Thoracic aorta (tissue), 2 donors: Measurements from ENCODE around the gene PUSL1. TPM values are rescaled to one million over a fixed set of nuclear protein-coding genes. Genes with fewer than 3 reads are reported as not detected.

ENCODE experiments used
- ATAC-seq: fragments of 150-250 bp; one replicate; pipeline ENCODE4 v1.8.0; 2017; ENCODE audit warnings: low read depth; ENCODE audit not compliant: insufficient number of reproducible peaks, low FRiP score
- DNase-seq: peaks from one replicate; pipeline ENCODE4 v3.0.0-alpha.2; 2020; ENCODE audit warnings: low spot score
- H3K27ac ChIP-seq, 2 donors: fragments of 200-600 bp; sonication (generic); 1 replicate in 1 of 2; 2 replicates in 1 of 2; pipeline ENCODE4 v1.5.1; 2016; ENCODE audit warnings: mild to moderate bottlenecking in 2 of 2, moderate library complexity in 2 of 2
- H3K27me3 ChIP-seq: fragments of 200-600 bp; sonication (generic); replicated peaks from 2 replicates; pipeline ENCODE4 v1.6.0; 2016; ENCODE audit warnings: mild to moderate bottlenecking; ENCODE audit not compliant: insufficient read depth
- H3K36me3 ChIP-seq: fragments of 200-600 bp; sonication (generic); one replicate; pipeline ENCODE4 v1.5.1; 2016
- H3K4me1 ChIP-seq, 2 donors: fragments of 200-600 bp; sonication (generic); 1 replicate in 1 of 2; 2 replicates in 1 of 2; pipeline versions ENCODE4 v1.5.1 to v1.6.0; 2016; ENCODE audit warnings: low read depth in 2 of 2, mild to moderate bottlenecking in 1 of 2; ENCODE audit not compliant: control insufficient read depth in 1 of 2
- H3K4me3 ChIP-seq: fragments of 200-600 bp; sonication (generic); 2 replicates; pipeline ENCODE4 v1.5.1; 2016; ENCODE audit warnings: mild to moderate bottlenecking
- H3K9me3 ChIP-seq: fragments of 200-600 bp; sonication (generic); 2 replicates; pipeline ENCODE4 v1.5.1; 2016
- total RNA-seq, 2 donors: library from RNA; depleted of rRNA; stranded (reverse); fragments of >200 nt; gene quantifications; one replicate each; pipeline versions ENCODE4 v1.1.0 to v1.2.3, GENCODE V29; 2016
- TF ChIP-seq, protein P1 (sequence below): fragments of 200-600 bp; sonication (generic); IDR thresholded peaks from one replicate; pipeline ENCODE4 v1.5.1; 2019; ENCODE audit warnings: antibody characterized with exemption

Gene PUSL1
- total RNA-seq, 2 donors from 2014 or later: 22.1 to 22.6 TPM

DNA sequence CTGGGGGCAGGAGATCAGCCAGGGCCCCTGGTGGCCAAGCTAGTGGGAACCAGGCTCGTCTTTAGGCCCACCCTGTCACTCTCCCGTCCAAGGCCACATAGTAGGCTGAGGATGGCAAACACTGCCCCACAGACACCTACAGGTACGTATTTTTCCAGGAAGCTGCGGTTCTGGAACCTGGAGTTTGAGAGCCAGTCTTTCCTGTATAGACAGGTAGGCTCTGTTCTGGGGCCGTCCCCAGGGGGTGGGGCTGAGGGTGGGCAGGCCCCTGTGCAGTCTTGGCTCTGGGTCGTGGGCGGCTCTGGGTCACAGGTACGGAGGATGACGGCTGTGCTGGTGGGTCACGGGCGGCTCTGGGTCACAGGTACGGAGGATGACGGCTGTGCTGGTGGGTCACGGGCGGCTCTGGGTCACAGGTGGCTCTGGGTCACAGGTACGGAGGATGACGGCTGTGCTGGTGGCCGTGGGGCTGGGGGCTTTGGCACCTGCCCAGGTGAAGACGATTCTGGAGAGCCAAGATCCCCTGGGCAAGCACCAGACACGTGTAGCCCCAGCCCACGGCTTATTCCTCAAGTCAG, 2.2 kb downstream of the PUSL1 start:
- Histone ChIP-seq H3K27ac (no peak overlapping the region), H3K4me3 (no peak overlapping the region), H3K27me3 (no peaks in the 10 kb centered on the region), H3K36me3 (peaks cover 37% of the 10 kb centered on the region), H3K9me3 (no peaks in the 10 kb centered on the region), H3K4me1 (peaks cover 16 to 30% of the 10 kb centered on the region in 2 donors)
- DNase-seq (no peak), ATAC-seq (no peak)
- TF ChIP-seq, protein P1, sequence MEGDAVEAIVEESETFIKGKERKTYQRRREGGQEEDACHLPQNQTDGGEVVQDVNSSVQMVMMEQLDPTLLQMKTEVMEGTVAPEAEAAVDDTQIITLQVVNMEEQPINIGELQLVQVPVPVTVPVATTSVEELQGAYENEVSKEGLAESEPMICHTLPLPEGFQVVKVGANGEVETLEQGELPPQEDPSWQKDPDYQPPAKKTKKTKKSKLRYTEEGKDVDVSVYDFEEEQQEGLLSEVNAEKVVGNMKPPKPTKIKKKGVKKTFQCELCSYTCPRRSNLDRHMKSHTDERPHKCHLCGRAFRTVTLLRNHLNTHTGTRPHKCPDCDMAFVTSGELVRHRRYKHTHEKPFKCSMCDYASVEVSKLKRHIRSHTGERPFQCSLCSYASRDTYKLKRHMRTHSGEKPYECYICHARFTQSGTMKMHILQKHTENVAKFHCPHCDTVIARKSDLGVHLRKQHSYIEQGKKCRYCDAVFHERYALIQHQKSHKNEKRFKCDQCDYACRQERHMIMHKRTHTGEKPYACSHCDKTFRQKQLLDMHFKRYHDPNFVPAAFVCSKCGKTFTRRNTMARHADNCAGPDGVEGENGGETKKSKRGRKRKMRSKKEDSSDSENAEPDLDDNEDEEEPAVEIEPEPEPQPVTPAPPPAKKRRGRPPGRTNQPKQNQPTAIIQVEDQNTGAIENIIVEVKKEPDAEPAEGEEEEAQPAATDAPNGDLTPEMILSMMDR: no peak

DNA sequence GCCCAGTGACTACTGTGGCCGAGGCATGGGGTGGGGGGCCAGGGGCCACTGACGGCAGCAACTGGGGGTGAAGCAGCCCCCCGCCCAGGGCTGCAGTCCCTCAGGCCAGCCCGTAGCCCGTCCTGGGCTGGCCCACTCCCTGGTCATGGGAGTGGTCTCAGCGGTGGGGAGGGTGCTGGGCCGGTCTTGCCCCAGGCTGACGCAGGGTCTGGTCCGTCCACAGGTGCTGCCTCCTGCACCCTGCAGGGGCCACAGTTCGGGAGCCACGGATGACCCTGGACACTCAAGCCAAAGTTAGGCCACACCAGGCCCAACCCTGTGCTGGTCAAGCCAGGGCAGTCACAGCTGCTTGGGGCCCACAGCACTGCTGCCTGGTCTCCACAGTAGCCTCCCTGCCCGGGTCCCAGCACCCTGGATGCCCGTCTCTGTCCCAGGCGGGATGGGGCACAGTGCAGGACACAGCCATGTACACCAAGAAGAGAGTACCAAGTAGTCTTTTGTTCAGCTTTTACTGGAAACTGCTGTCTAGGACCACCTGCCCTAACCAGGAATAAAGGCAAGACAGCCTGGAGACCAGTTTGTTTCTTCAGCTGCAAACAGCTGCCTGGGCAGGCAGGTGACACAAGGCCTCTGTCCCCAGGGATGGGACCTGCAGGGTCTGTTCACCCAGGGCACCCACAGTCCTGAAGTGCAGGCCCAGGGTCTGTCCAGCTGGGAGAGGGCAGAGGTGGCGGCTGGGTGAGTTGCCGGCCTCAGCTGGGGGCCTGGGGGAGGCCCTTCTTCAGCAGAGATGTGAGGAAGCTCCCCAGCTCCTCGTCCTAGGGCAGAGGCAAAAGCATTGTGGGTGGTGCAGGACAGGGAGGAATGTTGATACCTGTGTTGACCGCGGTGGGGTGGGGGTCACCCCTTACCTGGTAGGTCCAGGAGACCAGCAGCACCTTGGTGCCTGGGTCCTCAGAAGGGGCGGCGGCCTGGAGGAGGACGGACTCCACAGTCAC, 3.0 kb downstream of the PUSL1 start:
- Histone ChIP-seq H3K36me3 (peaks cover 37% of the 10 kb centered on the region), H3K4me3 (no peak overlapping the region), H3K27ac (no peak overlapping the region), H3K9me3 (no peaks in the 10 kb centered on the region), H3K4me1 (peaks cover 8 to 22% of the 10 kb centered on the region in 2 donors), H3K27me3 (no peaks in the 10 kb centered on the region)
- TF ChIP-seq, protein P1: no peak
- no peak for DNase-seq
- no peak for ATAC-seq

DNA sequence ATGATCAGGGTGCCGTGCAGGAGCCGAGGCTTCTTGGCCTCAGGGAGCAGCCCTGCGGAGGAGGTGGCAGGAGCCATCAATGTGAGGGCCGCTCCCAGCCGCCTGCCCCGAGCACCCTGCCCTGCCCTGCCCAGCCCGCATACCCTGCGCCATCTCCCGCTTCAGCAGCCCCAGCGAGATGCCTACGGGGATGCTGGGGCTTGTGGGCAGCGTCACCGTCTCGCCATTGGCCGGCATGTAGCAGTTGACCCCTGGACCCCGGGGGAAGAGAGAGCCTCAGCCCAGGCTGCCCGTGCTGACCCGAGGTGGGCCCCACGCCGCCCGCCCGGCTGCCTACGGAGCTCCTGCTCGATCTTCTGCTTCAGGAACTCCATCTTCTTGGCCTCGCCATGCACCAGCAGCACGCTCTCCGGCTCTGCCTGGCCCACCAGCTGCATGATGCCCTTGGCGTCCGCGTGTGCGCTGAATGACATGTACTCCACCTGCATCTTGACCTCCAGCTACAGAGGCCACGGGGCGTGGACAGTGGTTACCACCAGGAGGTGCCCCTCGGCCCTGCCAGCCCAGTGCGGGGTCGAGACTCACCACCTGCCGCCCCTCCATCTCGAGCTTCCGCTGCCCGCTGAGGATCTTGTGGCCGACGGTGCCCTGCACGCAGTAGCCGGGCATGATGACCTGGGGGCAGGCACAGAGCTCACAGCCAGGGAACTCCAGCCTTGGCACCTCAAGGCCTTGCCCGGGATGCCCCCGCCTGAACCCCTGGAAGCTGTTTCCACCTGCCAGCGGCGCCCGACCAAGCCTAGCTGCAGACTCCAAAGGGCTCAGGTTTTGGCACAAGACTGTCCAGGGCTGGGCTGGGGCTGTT, 4.3 kb downstream of the PUSL1 start:
- H3K4me3 ChIP-seq: no peak overlapping the region
- no peaks in the 10 kb centered on the region for H3K9me3 ChIP-seq
- no peaks in the 10 kb centered on the region for H3K27me3 ChIP-seq
- H3K36me3 ChIP-seq: peaks cover 37% of the 10 kb centered on the region
- TF ChIP-seq, protein P1: no peak
- DNase-seq (no peak), ATAC-seq (no peak)
- H3K27ac ChIP-seq: no peak overlapping the region
- peaks cover 2 to 18% of the 10 kb centered on the region in 2 donors for H3K4me1 ChIP-seq

DNA sequence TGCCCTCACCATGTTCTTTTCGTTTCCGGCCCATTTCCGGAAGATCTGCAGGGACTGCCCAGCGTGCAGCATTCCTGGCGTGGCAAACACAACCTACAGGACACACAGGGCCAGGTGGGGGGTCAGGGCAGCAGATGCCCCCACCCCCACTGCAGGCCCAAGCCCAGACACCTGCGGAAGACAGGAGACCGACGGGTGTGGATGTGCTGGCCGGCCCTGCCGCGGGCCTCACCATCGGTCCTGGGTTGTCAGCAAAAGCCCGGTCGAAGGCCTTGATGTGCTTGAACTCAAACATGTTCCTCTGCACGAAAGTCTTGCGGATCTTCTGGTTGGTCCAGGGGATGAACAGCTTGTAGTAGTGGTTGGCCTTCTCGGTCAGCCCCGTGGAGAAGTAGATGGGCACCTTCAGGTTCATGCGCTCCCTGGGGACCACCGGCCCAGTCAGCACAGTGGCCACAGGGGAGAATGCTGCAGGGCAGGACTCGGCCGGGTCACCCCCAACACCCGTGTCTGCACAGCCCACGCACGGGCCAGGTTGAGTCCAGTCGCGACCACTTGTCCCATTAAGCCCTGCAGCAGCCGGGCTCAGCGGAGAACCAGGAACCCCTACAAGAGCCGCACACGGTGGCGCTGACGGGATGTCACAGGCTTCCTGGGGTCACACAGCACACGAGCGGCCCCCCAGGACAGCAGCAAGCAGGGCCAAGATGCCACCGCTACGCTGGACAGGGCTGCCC, 5.3 kb downstream of the PUSL1 start:
- no peak overlapping the region for H3K27ac ChIP-seq
- H3K4me1 ChIP-seq: peaks cover 7 to 28% of the 10 kb centered on the region in 2 donors
- H3K4me3 ChIP-seq: no peak overlapping the region
- no peak for DNase-seq
- TF ChIP-seq, protein P1: no peak
- no peaks in the 10 kb centered on the region for H3K27me3 ChIP-seq
- no peaks in the 10 kb centered on the region for H3K9me3 ChIP-seq
- peaks cover 37% of the 10 kb centered on the region for H3K36me3 ChIP-seq
- no peak for ATAC-seq
